ENCODE data around the gene KLF8.
"Not testable (repeated sequence)": the region's sequence is repeated elsewhere in the genome, so short reads cannot be mapped to it uniquely, and the experiment has no call there.

KLF8 gene

GRCh38 chrX:56232221-56233082, at the start of gene KLF8:
Gene KLF8, plus strand, starts transcription at chrX:56232356. Its CDS starts 979 bp downstream, at chrX:56233335.
- no peak for TF ChIP-seq CTCF (IDR thresholded peaks at IDR 0.05)
- Histone ChIP-seq H3K27me3 (peaks cover 42% of the 10 kb centered on the region), H3K36me3 (no peaks in the 10 kb centered on the region), H3K27ac (no peak within 1 kb of the TSS), H3K9me3 (no peaks in the 10 kb centered on the region), H3K4me3 (ENCODE audit: low read depth in 1 of 2, low read length in 1 of 2) (no peak within 1 kb of the TSS), H3K4me1 (ENCODE audit: control insufficient read depth in 1 of 2, insufficient read depth in 1 of 2, low read depth in 1 of 2, low read length in 1 of 2) (no peaks in the 10 kb centered on the region)

GRCh38 chrX:56206945-56207344, 25.2 kb upstream of the KLF8 start:
- not testable (repeated sequence) for H3K27ac ChIP-seq; H3K9me3 ChIP-seq; H3K4me1 ChIP-seq (ENCODE audit: control insufficient read depth in 1 of 2, insufficient read depth in 1 of 2, low read depth in 1 of 2, low read length in 1 of 2); H3K36me3 ChIP-seq; H3K27me3 ChIP-seq; H3K4me3 ChIP-seq (ENCODE audit: low read depth in 1 of 2, low read length in 1 of 2)

GRCh38 chrX:56211701-56212100, 20.5 kb upstream of the KLF8 start:
- Histone ChIP-seq H3K27ac (no peak overlapping the region), H3K9me3 (no peaks in the 10 kb centered on the region), H3K4me3 (ENCODE audit: low read depth in 1 of 2, low read length in 1 of 2) (no peak overlapping the region), H3K27me3 (no peaks in the 10 kb centered on the region), H3K36me3 (no peaks in the 10 kb centered on the region), H3K4me1 (ENCODE audit: control insufficient read depth in 1 of 2, insufficient read depth in 1 of 2, low read depth in 1 of 2, low read length in 1 of 2) (no peaks in the 10 kb centered on the region)
- TF ChIP-seq CTCF (IDR thresholded peaks at IDR 0.05) = no peak

GRCh38 chrX:56216332-56216731, 15.8 kb upstream of the KLF8 start:
- Histone ChIP-seq H3K27me3 (no peaks in the 10 kb centered on the region), H3K4me1 (ENCODE audit: control insufficient read depth in 1 of 2, insufficient read depth in 1 of 2, low read depth in 1 of 2, low read length in 1 of 2) (no peaks in the 10 kb centered on the region), H3K27ac (no peak overlapping the region), H3K9me3 (no peaks in the 10 kb centered on the region), H3K36me3 (no peaks in the 10 kb centered on the region), H3K4me3 (ENCODE audit: low read depth in 1 of 2, low read length in 1 of 2) (no peak overlapping the region)
- TF ChIP-seq CTCF (IDR thresholded peaks at IDR 0.05) = no peak

GRCh38 chrX:56219700-56220099, 12.5 kb upstream of the KLF8 start:
- Histone ChIP-seq H3K4me3 (ENCODE audit: low read depth in 1 of 2, low read length in 1 of 2) (no peak overlapping the region), H3K36me3 (no peaks in the 10 kb centered on the region), H3K4me1 (ENCODE audit: control insufficient read depth in 1 of 2, insufficient read depth in 1 of 2, low read depth in 1 of 2, low read length in 1 of 2) (no peaks in the 10 kb centered on the region), H3K27ac (no peak overlapping the region), H3K9me3 (no peaks in the 10 kb centered on the region), H3K27me3 (no peaks in the 10 kb centered on the region)
- TF ChIP-seq CTCF (IDR thresholded peaks at IDR 0.05) = no peak

- no peaks in the 10 kb centered on the region for H3K27me3 ChIP-seq
- H3K27ac ChIP-seq = no peak overlapping the region
- H3K4me3 ChIP-seq (ENCODE audit: low read depth in 1 of 2, low read length in 1 of 2) = no peak overlapping the region
- TF ChIP-seq CTCF (IDR thresholded peaks at IDR 0.05) = no peak
- H3K36me3 ChIP-seq = no peaks in the 10 kb centered on the region
- no peaks in the 10 kb centered on the region for H3K9me3 ChIP-seq
- H3K4me1 ChIP-seq (ENCODE audit: control insufficient read depth in 1 of 2, insufficient read depth in 1 of 2, low read depth in 1 of 2, low read length in 1 of 2) = no peaks in the 10 kb centered on the region
Measured at GRCh38 chrX:56221101-56221500, 11.1 kb upstream of the KLF8 start.
